ENCODE data around the gene CMTM3.

DNA sequence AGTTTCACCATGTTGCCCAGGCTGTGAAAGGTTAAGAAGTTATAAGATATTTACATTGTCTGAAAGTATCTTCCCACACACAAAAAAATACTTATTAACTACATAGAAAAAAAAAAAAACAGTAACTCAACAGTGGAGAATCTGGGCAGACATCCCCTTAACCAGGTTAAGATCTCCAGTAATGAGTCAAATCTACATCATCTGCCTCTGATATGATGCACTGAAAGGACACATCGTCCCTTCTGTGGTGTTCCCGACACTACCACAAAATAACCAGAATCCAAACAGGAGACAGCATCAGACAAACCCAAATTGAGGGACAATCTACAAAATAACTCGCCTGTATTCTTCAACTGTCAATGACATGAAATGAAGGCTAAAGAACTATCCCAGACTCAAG, 52.0 kb downstream of the CMTM3 start:
- TF ChIP-seq POLR2A (IDR thresholded peaks at IDR 0.05; ENCODE audit: low read depth, low read length) (no peak), POLR2AphosphoS5 (IDR thresholded peaks at IDR 0.05; ENCODE audit: low read depth, low read length) (no peak), TAF1 (IDR thresholded peaks at IDR 0.05; ENCODE audit: borderline replicate concordance, low read depth, low read length) (no peak)
